Stimulated activated CD4-positive, alpha-beta T cell treated with anti-CD3 and anti-CD28 coated beads, Interleukin-1b, Interleukin-23, amount 100 ng/mL, for 1 hour (primary cell): ENCODE results near the gene HIPK2.

Source experiments
- DNase-seq, 2 donors: peaks; one replicate each; pipeline ENCODE4 v3.0.0-alpha.2; 2020; ENCODE audit warnings: low read depth in 2 of 2

The HIPK2 gene

GRCh38 chr7:139715194-139715815, 62.5 kb downstream of the HIPK2 start:
- DNase-seq: no peak

GRCh38 chr7:139714163-139714901, 63.5 kb downstream of the HIPK2 start:
- no peak for DNase-seq

GRCh38 chr7:139713526-139714162, 64.2 kb downstream of the HIPK2 start:
- DNase-seq: no peak

- no peak for DNase-seq
These were observed 64.7 kb downstream of the HIPK2 start for GRCh38 chr7:139713061-139713460.

- no peak for DNase-seq
These were observed 65.6 kb downstream of the HIPK2 start for GRCh38 chr7:139711991-139712743.

GRCh38 chr7:139710036-139710435, 67.8 kb downstream of the HIPK2 start:
- no peak for DNase-seq

GRCh38 chr7:139709485-139709884, 68.3 kb downstream of the HIPK2 start:
- no peak for DNase-seq

- no peak for DNase-seq
These were observed 69.3 kb downstream of the HIPK2 start for GRCh38 chr7:139708541-139708940.

- no peak for DNase-seq
These were observed 71.0 kb downstream of the HIPK2 start for GRCh38 chr7:139706837-139707236.

GRCh38 chr7:139704308-139704879, 73.4 kb downstream of the HIPK2 start:
- DNase-seq: no peak

GRCh38 chr7:139703487-139704307, 74.1 kb downstream of the HIPK2 start:
- no peak for DNase-seq

GRCh38 chr7:139702811-139703486, 74.8 kb downstream of the HIPK2 start:
- no peak for DNase-seq

GRCh38 chr7:139702313-139702731, 75.5 kb downstream of the HIPK2 start:
- DNase-seq: no peak

- DNase-seq: no peak
These were observed 75.9 kb downstream of the HIPK2 start for GRCh38 chr7:139701908-139702307.

- no peak for DNase-seq
These were observed 77.1 kb downstream of the HIPK2 start for GRCh38 chr7:139700505-139701235.

- DNase-seq: no peak
These were observed 77.9 kb downstream of the HIPK2 start for GRCh38 chr7:139699640-139700504.

GRCh38 chr7:139698844-139699243, 79.0 kb downstream of the HIPK2 start:
- no peak for DNase-seq

GRCh38 chr7:139698278-139698677, 79.5 kb downstream of the HIPK2 start:
- DNase-seq: no peak

- no peak for DNase-seq
These were observed 80.7 kb downstream of the HIPK2 start for GRCh38 chr7:139697056-139697455.
